SK-N-SH treated with all-trans-retinoic acid at 6 μM for 48 hours (cell line): ENCODE measurements around the gene CNPY4.
A peak's percentile ranks its signal among the peaks of the same experiment; 100 is the strongest.

Source experiments
- ATAC-seq: fragments of 200-7000 bp; cut with Tn5 transposase; 3 replicates; pipeline ENCODE4 v1.9.1; 2020; ENCODE audit warnings: mild to moderate bottlenecking, moderate library complexity
- BACH2 ChIP-seq: fragments of 250-450 bp; sonication (Bioruptor Pico); IDR thresholded peaks from 2 replicates; pipeline ENCODE4 v1.9.0; 2021; ENCODE audit warnings: mild to moderate bottlenecking, borderline replicate concordance
- CREB5 ChIP-seq: fragments of 250-450 bp; sonication (Bioruptor Pico); IDR thresholded peaks from 2 replicates; pipeline ENCODE4 v1.5.1; 2020; ENCODE audit warnings: low read depth, mild to moderate bottlenecking, moderate library complexity
- CSRNP3 ChIP-seq: fragments of 250-450 bp; sonication (Bioruptor Pico); IDR thresholded peaks from 2 replicates; pipeline ENCODE4 v1.5.1; 2021; ENCODE audit warnings: mild to moderate bottlenecking, moderate library complexity
- ISL1 ChIP-seq: fragments of 250-450 bp; sonication (Bioruptor Pico); IDR thresholded peaks from 2 replicates; pipeline ENCODE4 v2.1.2; 2022; ENCODE audit warnings: mild to moderate bottlenecking, moderate library complexity
- OSR1 ChIP-seq: fragments of 250-450 bp; sonication (Bioruptor Pico); IDR thresholded peaks from 2 replicates; pipeline ENCODE4 v1.8.0; 2022; ENCODE audit warnings: moderate library complexity, mild to moderate bottlenecking, inconsistent platforms
- PATZ1 ChIP-seq: fragments of 250-450 bp; sonication (Bioruptor Pico); IDR thresholded peaks from 2 replicates; pipeline ENCODE4 v1.8.0; 2020; ENCODE audit warnings: mild to moderate bottlenecking, moderate library complexity, borderline replicate concordance
- POU6F1 ChIP-seq: fragments of 250-450 bp; sonication (Bioruptor Pico); IDR thresholded peaks from 2 replicates; pipeline ENCODE4 v1.8.0; 2021; ENCODE audit warnings: low read depth, mild to moderate bottlenecking, moderate library complexity, borderline replicate concordance
- PPARA ChIP-seq: fragments of 250-450 bp; sonication (Bioruptor Pico); IDR thresholded peaks from 2 replicates; pipeline ENCODE4 v1.5.0; 2020; ENCODE audit warnings: mild to moderate bottlenecking, borderline replicate concordance
- RARB ChIP-seq: fragments of 250-450 bp; sonication (Bioruptor Pico); IDR thresholded peaks from 2 replicates; pipeline ENCODE4 v1.8.0; 2021; ENCODE audit warnings: mild to moderate bottlenecking, moderate library complexity
- SNAI2 ChIP-seq: fragments of 250-450 bp; sonication (Bioruptor Pico); IDR thresholded peaks from 2 replicates; pipeline ENCODE4 v1.5.0; 2020; ENCODE audit warnings: mild to moderate bottlenecking, moderate library complexity
- TCF4 ChIP-seq: fragments of 250-450 bp; sonication (Bioruptor Pico); IDR thresholded peaks from 2 replicates; pipeline ENCODE4 v1.8.0; 2021; ENCODE audit warnings: mild to moderate bottlenecking, moderate library complexity, borderline replicate concordance
- TOX ChIP-seq: fragments of 250-450 bp; sonication (Bioruptor Pico); IDR thresholded peaks from 2 replicates; pipeline ENCODE4 v1.8.0; 2021; ENCODE audit warnings: mild to moderate bottlenecking, moderate library complexity, borderline replicate concordance
- TSHZ2 ChIP-seq: fragments of 250-450 bp; sonication (Bioruptor Pico); IDR thresholded peaks from 2 replicates; pipeline ENCODE4 v1.5.0; 2020; ENCODE audit warnings: mild to moderate bottlenecking, moderate library complexity
- ZFP3 ChIP-seq: fragments of 250-450 bp; sonication (Bioruptor Pico); IDR thresholded peaks from 2 replicates; pipeline ENCODE4 v1.5.0; 2020; ENCODE audit warnings: mild to moderate bottlenecking, moderate library complexity
- ZFP30 ChIP-seq: fragments of 450-650 bp; formaldehyde crosslinking; IDR thresholded peaks from 2 replicates; pipeline ENCODE4 v1.5.0; 2022; ENCODE audit warnings: mild to moderate bottlenecking, moderate library complexity
- ZNF70 ChIP-seq: fragments of 450-650 bp; formaldehyde crosslinking; IDR thresholded peaks from 2 replicates; pipeline ENCODE4 v1.5.0; 2020; ENCODE audit warnings: mild to moderate bottlenecking, moderate library complexity
- ZNF8 ChIP-seq: fragments of 450-650 bp; formaldehyde crosslinking; IDR thresholded peaks from 2 replicates; pipeline ENCODE4 v1.5.0; 2020; ENCODE audit warnings: mild to moderate bottlenecking, moderate library complexity

CNPY4 gene

GRCh38 chr7:100126931-100127865 lies 7.8 kb downstream of the CNPY4 start, which contains the start of gene MBLAC1:
TSS of gene MBLAC1 (plus strand) at chr7:100126967. CDS start at chr7:100127396, 429 bp downstream.
- 0 out of 2 replicates have a peak, but pooled peaks have one; percentile 52 for TF ChIP-seq POU6F1
- TF ChIP-seq ZFP30 (CRISPR knock-in tag) = peak; percentile 60; the same call in 1 of the 2 replicates
- TF ChIP-seq ZNF8 = peak; percentile 52; the same call in 1 of the 2 replicates
- no peak for TF ChIP-seq OSR1
- TF ChIP-seq ISL1 (CRISPR knock-in tag) = no peak
- TF ChIP-seq SNAI2 (CRISPR knock-in tag) = no peak
- peak; percentile 68; the same call in 1 of the 2 replicates for TF ChIP-seq ZNF70 (CRISPR knock-in tag)
- TF ChIP-seq PATZ1 = peak; percentile 49
- no peak for TF ChIP-seq ZFP3 (CRISPR knock-in tag)
- TF ChIP-seq, all 23 proteins: peak for 5
- ATAC-seq = peak; percentile 85

- TF ChIP-seq BACH2 (CRISPR knock-in tag) = no peak
- TF ChIP-seq TOX = no peak
- no peak for TF ChIP-seq CREB5
- TF ChIP-seq PATZ1 = no peak
- no peak for TF ChIP-seq RARB (CRISPR knock-in tag)
- TF ChIP-seq TCF4 (CRISPR knock-in tag) = no peak
- no peak for TF ChIP-seq CSRNP3 (CRISPR knock-in tag)
- no peak for TF ChIP-seq TSHZ2 (CRISPR knock-in tag)
- no peak for TF ChIP-seq POU6F1
- no peak for TF ChIP-seq ZNF70 (CRISPR knock-in tag)
- TF ChIP-seq OSR1 = no peak
- no peak for TF ChIP-seq PPARA
- ATAC-seq = peak; percentile 38
Observed at GRCh38 chr7:100127866-100128636, 8.6 kb downstream of the CNPY4 start.
